A549 (cell line): ENCODE data around the gene ESRRG. TPM values are rescaled to one million over a fixed set of nuclear protein-coding genes. Genes with fewer than 3 reads are reported as not detected.

Source experiments
- ATAC-seq, 2 experiments: fragments of 200-7000 bp in 1 of 2; fragments of >200 bp in 1 of 2; cut with Nextera tagmentation in 1 of 2; cut with Tn5 transposase in 1 of 2; 3 replicates each; pipeline versions ENCODE4 v1.8.0 to v1.9.1; 2018 to 2020; ENCODE audit warnings: mild to moderate bottlenecking in 1 of 2, moderate library complexity in 1 of 2
- CTCF ChIA-PET: fragments of 300-600 bp; sonication (Branson Sonifier 250); formaldehyde crosslinking; extraction: SDS; loops from one replicate; lab custom pipeline; 2021; ENCODE audit warnings: antibody characterized with exemption, inconsistent platforms; lab: Yijun Ruan, JAX
- POLR2A ChIA-PET: fragments of 350-600 bp; formaldehyde crosslinking; extraction: SDS; loops from one replicate; lab custom pipeline; 2021; ENCODE audit warnings: antibody characterized with exemption, inconsistent platforms; lab: Yijun Ruan, JAX
- DNase-seq, 2 experiments: peaks; one replicate each; pipeline versions ENCODE4 v3.0.0 to v3.0.0-alpha.2; 2011 to 2016; ENCODE audit warnings: low read depth in 1 of 2, low spot score in 1 of 2
- FAIRE-seq: peaks from 2 replicates; lab custom pipeline; 2011; peaks lifted over from hg19 to GRCh38; lab: Jason Lieb, UNC
- H3K27ac ChIP-seq, 2 experiments: fragments of >200 bp; sonication (Bioruptor Twin); formaldehyde crosslinking; 3 replicates each; pipeline ENCODE4 v1.5.1; 2016 to 2017
- H3K4me1 ChIP-seq: fragments of >200 bp; sonication (Bioruptor Twin); formaldehyde crosslinking; 3 replicates; pipeline ENCODE4 v1.6.1; 2016
- H3K4me2 ChIP-seq: fragments of >200 bp; sonication (Bioruptor Twin); formaldehyde crosslinking; 3 replicates; pipeline ENCODE4 v1.6.1; 2016
- H3K4me3 ChIP-seq: fragments of >200 bp; sonication (Bioruptor Twin); formaldehyde crosslinking; 3 replicates; pipeline ENCODE4 v1.5.1; 2016
- H3K9me3 ChIP-seq: fragments of >200 bp; sonication (Bioruptor Twin); formaldehyde crosslinking; 3 replicates; pipeline ENCODE4 v1.6.1; 2016
- ATOH8 ChIP-seq: fragments of 250-450 bp; sonication (Bioruptor Pico); IDR thresholded peaks from 2 replicates; pipeline ENCODE4 v1.5.0; 2020; ENCODE audit warnings: low read depth, mild to moderate bottlenecking, moderate library complexity
- CHD2 ChIP-seq: fragments of 150-350 bp; IDR thresholded peaks from 2 replicates; pipeline ENCODE4 v1.6.1; 2014; ENCODE audit warnings: low read length; ENCODE audit not compliant: partially characterized antibody
- CHD4 ChIP-seq: fragments of 200-600 bp; sonication (generic); IDR thresholded peaks from 2 replicates; pipeline ENCODE4 v1.6.1; 2016; ENCODE audit warnings: antibody characterized with exemption, mild to moderate bottlenecking, borderline replicate concordance
- EHF ChIP-seq: fragments of 250-450 bp; sonication (Bioruptor Pico); IDR thresholded peaks from 2 replicates; pipeline ENCODE4 v1.5.0; 2020; ENCODE audit warnings: mild to moderate bottlenecking
- ELK1 ChIP-seq: fragments of 150-350 bp; IDR thresholded peaks from 2 replicates; pipeline ENCODE4 v1.6.1; 2014; ENCODE audit warnings: low read depth, mild to moderate bottlenecking, low read length
- GATA3 ChIP-seq: IDR thresholded peaks from 2 replicates; pipeline ENCODE4 v1.6.1; 2012; ENCODE audit warnings: borderline replicate concordance
- HDAC2 ChIP-seq: fragments of 200-600 bp; sonication (generic); IDR thresholded peaks from 2 replicates; pipeline ENCODE4 v1.6.1; 2016
- HEYL ChIP-seq: fragments of 250-450 bp; sonication (Bioruptor Pico); IDR thresholded peaks from 2 replicates; pipeline ENCODE4 v1.8.0; 2021; ENCODE audit warnings: mild to moderate bottlenecking, moderate library complexity
- HOXA7 ChIP-seq: fragments of 250-450 bp; sonication (Bioruptor Pico); IDR thresholded peaks from 2 replicates; pipeline ENCODE4 v1.5.0; 2020; ENCODE audit warnings: mild to moderate bottlenecking, moderate library complexity
- HOXB13 ChIP-seq: fragments of 250-450 bp; sonication (Bioruptor Pico); IDR thresholded peaks from 2 replicates; pipeline ENCODE4 v1.5.0; 2020; ENCODE audit warnings: low read depth, mild to moderate bottlenecking, moderate library complexity
- KDM5A ChIP-seq: fragments of 200-600 bp; sonication (generic); IDR thresholded peaks from 2 replicates; pipeline ENCODE4 v1.6.1; 2016; ENCODE audit warnings: antibody characterized with exemption, mild to moderate bottlenecking
- MAZ ChIP-seq: fragments of 150-350 bp; IDR thresholded peaks from 2 replicates; pipeline ENCODE4 v1.6.1; 2014; ENCODE audit warnings: antibody characterized with exemption, low read depth, low read length, borderline replicate concordance
- NPAS2 ChIP-seq: fragments of 250-450 bp; sonication (Bioruptor Pico); IDR thresholded peaks from 2 replicates; pipeline ENCODE4 v1.8.0; 2022; ENCODE audit warnings: mild to moderate bottlenecking, moderate library complexity, borderline replicate concordance
- PHF8 ChIP-seq: fragments of 200-600 bp; sonication (generic); IDR thresholded peaks from 2 replicates; pipeline ENCODE4 v1.6.1; 2016; ENCODE audit warnings: low read depth, mild to moderate bottlenecking, antibody characterized with exemption, moderate library complexity, borderline replicate concordance
- POLR2AphosphoS2 ChIP-seq: conservative IDR thresholded peaks from 2 replicates; pipeline ENCODE4 v1.6.1; 2012; ENCODE audit warnings: low read length, improper control_type of control experiment, inconsistent platforms
- RARB ChIP-seq: fragments of 250-450 bp; sonication (Bioruptor Pico); IDR thresholded peaks from 2 replicates; pipeline ENCODE4 v1.8.0; 2021; ENCODE audit warnings: mild to moderate bottlenecking, moderate library complexity
- SREBF2 ChIP-seq: fragments of 450-650 bp; IDR thresholded peaks from 2 replicates; pipeline ENCODE4 v1.6.1; 2014; ENCODE audit warnings: mild to moderate bottlenecking, moderate library complexity
- TFCP2L1 ChIP-seq: fragments of 250-450 bp; sonication (Bioruptor Pico); IDR thresholded peaks from 2 replicates; pipeline ENCODE4 v1.5.0; 2021; ENCODE audit warnings: mild to moderate bottlenecking
- USF2 ChIP-seq: fragments of 450-650 bp; IDR thresholded peaks from 2 replicates; pipeline ENCODE4 v1.6.1; 2014; ENCODE audit warnings: antibody characterized with exemption
- ZC3H11A ChIP-seq: fragments of 450-650 bp; IDR thresholded peaks from 2 replicates; pipeline ENCODE4 v1.6.1; 2014; ENCODE audit warnings: antibody characterized with exemption, mild to moderate bottlenecking
- ZFP36 ChIP-seq: fragments of 450-650 bp; IDR thresholded peaks from 2 replicates; pipeline ENCODE4 v1.6.1; 2014; ENCODE audit warnings: borderline replicate concordance; ENCODE audit not compliant: partially characterized antibody
- ZNF302 ChIP-seq: fragments of 250-450 bp; sonication (Bioruptor Pico); IDR thresholded peaks from 2 replicates; pipeline ENCODE4 v1.9.0; 2021; ENCODE audit warnings: inconsistent platforms, mild to moderate bottlenecking, moderate library complexity
- WGBS: methylation state at CpG from one replicate; pipeline ENCODE4 v1.1.6; 2017; ENCODE audit errors: missing lambda C conversion rate; 5-methylcytosine and 5-hydroxymethylcytosine counted together
- polyA plus RNA-seq, 4 experiments: library from polyadenylated mRNA; depleted of rRNA in 3 of 4; stranded (reverse); fragments of >200 nt; fragmentation: RNase III in 1 of 4; extraction: RNeasy Plus Mini Kit Qiagen cat#74134 plus additional on column Dnase treatment in 1 of 4; gene quantifications; 2 replicates in 3 of 4; 3 replicates in 1 of 4; pipeline ENCODE4 v1.2.3, GENCODE V29; 2011 to 2017
- TF ChIP-seq, protein P1 (sequence below): fragments of 250-450 bp; sonication (Bioruptor Pico); IDR thresholded peaks from 2 replicates; pipeline ENCODE4 v1.5.0; 2021; ENCODE audit warnings: mild to moderate bottlenecking, moderate library complexity, borderline replicate concordance
- TF ChIP-seq, protein P2 (sequence below): fragments of >200 bp; sonication (Bioruptor Twin); formaldehyde crosslinking; IDR thresholded peaks from 3 replicates; pipeline ENCODE4 v1.6.1; 2016

ESRRG gene
- polyA plus RNA-seq, 2 of the 4 experiments (the other 2 are of a cell fraction), result 0.09 TPM; not detected in 1

DNA sequence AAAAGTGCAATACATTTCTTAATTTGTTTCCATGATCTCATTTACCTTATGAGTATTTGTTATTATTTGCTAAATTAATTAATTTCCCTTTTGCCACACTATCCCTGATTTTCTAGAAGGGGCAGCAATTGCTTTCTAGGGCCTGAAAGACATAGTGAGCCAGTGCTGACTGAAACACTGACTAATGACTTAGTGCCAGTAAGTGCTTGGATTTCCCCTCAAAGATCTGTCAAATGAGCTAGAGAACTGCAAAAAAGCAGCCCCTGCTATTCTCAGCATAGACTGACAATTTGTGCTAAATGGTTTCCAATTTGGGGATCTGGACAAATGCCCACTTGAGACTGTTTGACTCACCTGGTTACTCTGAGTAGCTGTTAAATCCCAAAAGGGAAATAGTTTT, 264.4 kb downstream of the ESRRG start:
- no peak for ATAC-seq
- DNase-seq, result no peak
- Histone ChIP-seq H3K27ac (no peak overlapping the region), H3K4me2 (no peak overlapping the region), H3K9me3 (no peaks in the 10 kb centered on the region), H3K4me3 (no peak overlapping the region), H3K4me1 (no peaks in the 10 kb centered on the region)
- FAIRE-seq, result no peak
- POLR2A ChIA-PET, result no interaction called here
- TF ChIP-seq HOXB13 (CRISPR knock-in tag), result no peak
- TF ChIP-seq CHD2, result no peak
- TF ChIP-seq KDM5A, result no peak
- no peak for TF ChIP-seq ELK1
- no peak for TF ChIP-seq HOXA7 (CRISPR knock-in tag)
- TF ChIP-seq, protein P1, sequence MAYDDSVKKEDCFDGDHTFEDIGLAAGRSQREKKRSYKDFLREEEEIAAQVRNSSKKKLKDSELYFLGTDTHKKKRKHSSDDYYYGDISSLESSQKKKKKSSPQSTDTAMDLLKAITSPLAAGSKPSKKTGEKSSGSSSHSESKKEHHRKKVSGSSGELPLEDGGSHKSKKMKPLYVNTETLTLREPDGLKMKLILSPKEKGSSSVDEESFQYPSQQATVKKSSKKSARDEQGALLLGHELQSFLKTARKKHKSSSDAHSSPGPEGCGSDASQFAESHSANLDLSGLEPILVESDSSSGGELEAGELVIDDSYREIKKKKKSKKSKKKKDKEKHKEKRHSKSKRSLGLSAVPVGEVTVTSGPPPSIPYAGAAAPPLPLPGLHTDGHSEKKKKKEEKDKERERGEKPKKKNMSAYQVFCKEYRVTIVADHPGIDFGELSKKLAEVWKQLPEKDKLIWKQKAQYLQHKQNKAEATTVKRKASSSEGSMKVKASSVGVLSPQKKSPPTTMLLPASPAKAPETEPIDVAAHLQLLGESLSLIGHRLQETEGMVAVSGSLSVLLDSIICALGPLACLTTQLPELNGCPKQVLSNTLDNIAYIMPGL (CRISPR knock-in tag), result no peak
- no peak for TF ChIP-seq USF2
- no peak for TF ChIP-seq ZC3H11A
- TF ChIP-seq CHD4, result no peak
- TF ChIP-seq POLR2AphosphoS2, result no peak
- no peak for TF ChIP-seq ATOH8 (CRISPR knock-in tag)
- TF ChIP-seq TFCP2L1 (CRISPR knock-in tag), result no peak
- TF ChIP-seq NPAS2 (CRISPR knock-in tag), result no peak
- CTCF ChIA-PET, result no interaction called here

- no peak for TF ChIP-seq HOXB13 (CRISPR knock-in tag)
- TF ChIP-seq, protein P2, sequence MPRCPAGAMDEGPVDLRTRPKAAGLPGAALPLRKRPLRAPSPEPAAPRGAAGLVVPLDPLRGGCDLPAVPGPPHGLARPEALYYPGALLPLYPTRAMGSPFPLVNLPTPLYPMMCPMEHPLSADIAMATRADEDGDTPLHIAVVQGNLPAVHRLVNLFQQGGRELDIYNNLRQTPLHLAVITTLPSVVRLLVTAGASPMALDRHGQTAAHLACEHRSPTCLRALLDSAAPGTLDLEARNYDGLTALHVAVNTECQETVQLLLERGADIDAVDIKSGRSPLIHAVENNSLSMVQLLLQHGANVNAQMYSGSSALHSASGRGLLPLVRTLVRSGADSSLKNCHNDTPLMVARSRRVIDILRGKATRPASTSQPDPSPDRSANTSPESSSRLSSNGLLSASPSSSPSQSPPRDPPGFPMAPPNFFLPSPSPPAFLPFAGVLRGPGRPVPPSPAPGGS, result no peak
- no peak for TF ChIP-seq HOXA7 (CRISPR knock-in tag)
- TF ChIP-seq PHF8, result no peak
- TF ChIP-seq, all 56 proteins: peak for 0
- FAIRE-seq, result no peak
- Histone ChIP-seq H3K27ac (no peak overlapping the region), H3K4me1 (no peaks in the 10 kb centered on the region), H3K4me3 (no peak overlapping the region), H3K9me3 (no peaks in the 10 kb centered on the region), H3K4me2 (no peak overlapping the region)
- ChIA-PET CTCF (no interaction called here), POLR2A (no interaction called here)
- no peak for DNase-seq
- no peak for ATAC-seq
Measured at GRCh38 chr1:216457356-216457755, 265.9 kb downstream of the ESRRG start.

DNA sequence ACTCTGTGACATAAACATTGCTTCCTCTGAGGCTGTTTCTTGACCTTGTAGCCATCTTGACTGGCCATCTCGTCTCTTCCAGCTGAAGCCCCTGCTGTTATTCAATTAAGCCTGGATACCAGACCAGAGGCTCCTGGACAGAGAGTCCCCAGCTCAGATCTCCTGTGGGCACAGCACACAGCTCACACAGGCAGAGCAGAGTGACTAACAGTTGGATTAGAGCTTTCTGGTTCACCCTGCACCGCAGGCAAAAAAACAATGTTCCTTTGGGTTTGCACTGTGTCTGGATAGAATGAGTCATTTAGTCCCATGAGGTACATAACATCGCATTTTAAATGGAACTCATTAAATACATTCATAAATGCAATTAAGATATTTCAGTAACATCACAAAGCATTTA, 266.5 kb downstream of the ESRRG start:
- ChIA-PET POLR2A (no interaction called here), CTCF (no interaction called here)
- 8% methylated on average over 3 of the region's 3 CpGs for WGBS
- ATAC-seq (no peak), DNase-seq (no peak), FAIRE-seq (no peak)
- Histone ChIP-seq H3K4me3 (no peak overlapping the region), H3K27ac (no peak overlapping the region), H3K4me1 (no peaks in the 10 kb centered on the region), H3K9me3 (no peaks in the 10 kb centered on the region), H3K4me2 (no peak overlapping the region)
- no peak for TF ChIP-seq RARB
- TF ChIP-seq HOXB13 (CRISPR knock-in tag), result no peak
- TF ChIP-seq HEYL (CRISPR knock-in tag), result no peak
- no peak for TF ChIP-seq USF2
- no peak for TF ChIP-seq EHF
- TF ChIP-seq HDAC2, result no peak
- TF ChIP-seq GATA3, result no peak
- TF ChIP-seq, protein P1 (CRISPR knock-in tag), result no peak
- TF ChIP-seq ZNF302, result no peak
- TF ChIP-seq ZFP36, result no peak
- no peak for TF ChIP-seq CHD2
- TF ChIP-seq MAZ, result no peak
- no peak for TF ChIP-seq NPAS2 (CRISPR knock-in tag)
- TF ChIP-seq SREBF2, result no peak
